ENCODE data around the gene RAB7B.

The RAB7B gene

DNA sequence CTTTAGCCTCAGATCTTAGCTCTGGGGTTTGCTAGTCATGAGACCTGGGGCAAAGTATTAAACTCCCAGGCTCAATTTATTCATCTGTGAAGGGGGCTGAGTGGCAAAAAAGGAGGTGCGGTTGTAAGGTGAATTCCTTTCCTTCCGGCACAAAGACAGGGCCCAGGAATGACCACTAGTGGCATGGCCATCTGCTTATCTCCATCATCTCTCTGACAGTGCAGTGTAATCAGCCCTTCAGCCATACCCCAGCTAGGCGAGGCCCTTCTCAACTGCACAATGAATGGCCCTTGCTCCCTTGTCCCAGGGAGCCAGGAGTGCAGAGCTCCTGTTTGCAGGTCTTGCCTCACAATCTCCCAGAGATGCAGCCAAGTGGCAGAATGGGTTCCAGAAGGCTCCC, 54.3 kb downstream of the RAB7B start:
- DNase-seq (ENCODE audit: low read depth), result no peak

- no peak for DNase-seq (ENCODE audit: low read depth)
Measured at GRCh38 chr1:205948039-205948438, 55.2 kb downstream of the RAB7B start.

- DNase-seq (ENCODE audit: low read depth), result no peak
Measured at GRCh38 chr1:205947024-205947423, 56.2 kb downstream of the RAB7B start.

- DNase-seq (ENCODE audit: low read depth), result no peak
Measured at GRCh38 chr1:205945069-205945468, 58.1 kb downstream of the RAB7B start.

DNA sequence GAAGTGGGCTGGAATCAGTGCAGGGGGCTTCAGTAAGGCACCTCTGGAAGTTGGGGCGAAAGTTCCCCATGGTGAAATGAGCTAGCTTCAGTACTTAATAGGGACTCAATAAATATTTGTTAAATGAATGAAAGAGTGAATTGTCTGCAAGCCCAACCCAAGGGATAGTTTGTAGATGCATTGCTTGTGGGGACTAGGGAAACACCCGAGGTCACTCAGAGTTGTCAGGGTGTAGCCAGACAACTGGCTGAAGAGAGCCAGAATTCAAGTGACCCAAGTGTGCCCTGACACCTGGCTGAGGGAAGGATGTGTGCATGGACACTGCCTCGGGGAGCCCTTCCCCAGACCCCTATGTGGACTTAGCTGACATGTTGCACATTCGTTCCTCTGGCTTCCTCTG, 58.7 kb downstream of the RAB7B start:
- DNase-seq (ENCODE audit: low read depth), result no peak

DNA sequence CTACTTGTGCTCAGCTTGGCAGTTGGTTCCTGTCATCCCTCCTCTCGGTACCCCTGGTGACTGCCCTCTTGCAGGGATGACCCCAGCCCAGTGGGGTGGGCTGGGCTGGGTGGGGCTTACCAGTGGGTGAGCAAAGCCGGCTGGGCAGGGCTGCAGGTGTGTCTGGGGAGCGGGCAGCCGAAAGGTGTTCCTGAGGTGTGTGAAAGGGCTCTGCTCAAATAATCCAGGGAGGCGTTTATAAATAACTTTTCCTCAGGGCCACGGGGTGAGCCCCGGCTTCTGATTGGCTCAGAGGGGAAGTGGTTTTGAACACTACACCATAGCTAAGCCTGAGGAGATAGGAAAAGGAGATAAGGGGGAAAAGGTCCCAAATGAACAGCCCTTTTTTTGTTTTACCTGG, 60.0 kb downstream of the RAB7B start, which contains the start of gene SLC26A9:
SLC26A9 (minus strand) TSS at position 212 of the 400 bp plus-strand sequence. CDS start 7,636 bp downstream, outside the sequence.
- DNase-seq (ENCODE audit: low read depth), result no peak

DNA sequence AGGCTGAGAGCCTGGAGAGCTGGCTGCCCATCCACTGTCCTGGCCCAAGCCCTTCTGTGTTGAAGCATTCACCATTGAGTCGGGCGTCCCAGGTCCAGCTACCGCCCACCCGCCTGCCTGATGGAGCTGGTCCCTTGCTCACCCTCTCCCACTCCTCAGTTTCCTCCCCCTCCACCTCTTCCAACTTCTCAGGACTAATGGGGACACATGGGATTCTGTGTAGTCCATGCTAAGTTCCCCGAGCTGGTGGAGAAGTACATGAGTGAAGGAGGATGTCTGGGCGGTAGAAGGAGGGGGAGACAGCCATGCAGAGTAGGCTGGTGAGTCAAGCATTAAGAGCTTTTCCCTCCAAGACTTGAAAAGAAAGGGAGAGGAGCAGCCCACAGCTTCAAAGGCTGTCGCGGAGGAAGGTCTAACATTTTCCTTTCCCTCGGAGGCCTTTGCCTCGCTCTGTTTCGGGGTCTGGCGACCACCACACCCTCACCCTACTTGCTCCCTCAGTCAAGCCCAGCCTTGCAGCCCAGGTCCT, 60.5 kb downstream of the RAB7B start:
- DNase-seq (ENCODE audit: low read depth), result no peak

DNA sequence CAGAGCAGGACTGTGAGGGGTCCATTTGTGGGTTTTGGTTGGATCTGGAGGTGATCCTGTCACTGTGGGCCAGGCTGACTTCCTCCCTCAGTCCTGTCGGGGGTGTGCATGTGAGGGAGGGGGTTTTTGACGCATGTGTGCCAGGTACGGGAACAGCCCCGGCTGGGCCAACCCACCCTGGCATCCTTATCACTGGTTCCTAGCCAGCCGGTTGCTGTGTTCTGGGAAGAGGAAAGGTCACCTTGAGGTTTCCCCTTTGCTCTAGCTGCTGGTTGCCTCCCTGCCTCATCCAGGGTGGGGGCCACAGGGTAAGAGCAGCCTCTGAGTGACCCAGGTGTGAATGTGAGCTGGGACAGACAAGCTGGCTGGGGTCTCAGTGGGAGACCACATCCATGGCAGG, 62.5 kb downstream of the RAB7B start:
- no peak for DNase-seq (ENCODE audit: low read depth)

DNA sequence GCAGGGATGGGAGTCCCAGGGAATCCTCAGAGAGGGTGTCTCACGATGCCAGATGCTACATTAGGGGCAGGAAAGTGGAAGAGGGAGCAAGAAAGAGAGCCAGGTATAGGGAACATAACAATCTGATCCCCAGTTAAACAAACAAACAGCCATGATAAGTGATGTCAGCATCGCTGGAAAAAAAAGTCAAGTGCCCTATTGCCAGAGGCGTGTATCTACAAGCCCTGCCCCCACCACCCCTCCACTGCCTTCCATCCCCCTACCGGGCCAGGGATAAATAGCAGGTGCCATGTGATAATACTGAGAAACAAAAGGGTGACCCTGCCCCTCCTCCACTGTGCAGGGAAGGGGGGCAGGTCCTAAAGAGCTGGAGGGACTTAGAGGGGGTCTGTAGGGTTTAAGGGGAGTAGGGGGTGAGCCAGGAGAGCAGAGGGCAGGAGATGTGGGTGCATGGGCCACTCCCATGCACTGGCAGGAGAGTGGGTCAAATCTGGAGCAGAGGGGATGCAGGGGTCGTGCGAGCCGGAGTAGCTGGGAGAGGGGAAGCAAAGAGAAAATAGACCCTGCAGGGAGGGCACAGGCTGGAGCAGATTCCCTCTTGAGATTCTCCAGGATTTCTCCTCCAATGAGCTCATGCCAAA, 63.4 kb downstream of the RAB7B start:
- no peak for DNase-seq (ENCODE audit: low read depth)

DNA sequence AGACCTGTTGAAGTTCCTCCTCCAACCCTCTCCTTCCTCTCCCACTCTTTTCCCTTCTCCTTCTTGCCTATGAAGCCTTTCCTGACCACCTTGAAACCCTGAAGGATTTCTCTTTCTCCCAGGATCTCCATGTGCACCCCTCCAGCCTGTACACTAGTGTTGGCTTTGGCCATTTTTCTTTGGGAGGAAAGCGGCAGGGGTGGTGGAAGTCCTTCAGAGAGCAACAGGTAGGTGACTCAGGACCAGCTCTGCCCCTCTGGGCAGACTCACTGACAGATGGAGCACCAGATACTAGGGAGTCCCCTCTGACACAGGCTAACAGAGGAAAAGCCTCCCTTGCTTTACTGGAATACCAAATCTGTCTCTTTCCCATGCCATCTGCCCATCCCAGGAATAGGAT, 64.5 kb downstream of the RAB7B start:
- DNase-seq (ENCODE audit: low read depth), result no peak

DNA sequence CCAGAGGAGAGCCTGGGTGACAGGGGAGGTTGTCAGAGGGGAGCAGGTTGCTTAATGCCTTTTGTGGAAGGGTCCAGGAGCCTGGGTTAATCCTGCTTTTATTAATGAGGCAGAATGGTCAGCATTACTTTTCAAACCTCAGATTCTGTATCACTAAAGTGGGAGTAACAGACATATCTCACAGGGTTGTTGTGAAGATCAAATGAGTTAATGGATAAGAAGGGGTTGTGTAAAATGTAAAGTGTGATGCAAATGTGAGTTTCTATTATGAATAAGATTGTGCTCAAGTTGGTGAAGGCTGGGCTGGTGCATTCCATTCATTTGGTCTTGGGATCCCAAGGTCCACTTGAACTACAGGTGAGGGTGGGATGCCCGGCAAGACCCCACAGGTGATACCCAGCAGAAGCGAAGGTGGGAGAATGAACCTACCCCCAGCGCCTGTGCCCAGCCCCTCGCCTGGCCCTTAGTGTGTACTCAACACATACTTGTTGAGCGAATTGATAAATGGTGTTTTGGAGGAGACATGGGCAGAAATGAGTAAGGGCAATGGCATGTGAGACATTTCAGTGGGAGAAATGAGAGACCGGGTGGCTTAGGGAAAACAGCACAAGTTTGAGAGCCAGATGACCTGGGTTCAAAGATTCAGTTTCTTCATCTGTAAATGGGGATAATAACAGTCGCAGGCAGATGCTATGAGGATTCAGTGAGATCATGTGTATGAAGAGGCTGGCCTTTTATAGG, 66.2 kb downstream of the RAB7B start:
- no peak for DNase-seq (ENCODE audit: low read depth)

- DNase-seq (ENCODE audit: low read depth), result no peak
Measured at GRCh38 chr1:205936311-205936710, 66.9 kb downstream of the RAB7B start.

- DNase-seq (ENCODE audit: low read depth), result no peak
Measured at GRCh38 chr1:205935869-205936268, 67.3 kb downstream of the RAB7B start.

DNA sequence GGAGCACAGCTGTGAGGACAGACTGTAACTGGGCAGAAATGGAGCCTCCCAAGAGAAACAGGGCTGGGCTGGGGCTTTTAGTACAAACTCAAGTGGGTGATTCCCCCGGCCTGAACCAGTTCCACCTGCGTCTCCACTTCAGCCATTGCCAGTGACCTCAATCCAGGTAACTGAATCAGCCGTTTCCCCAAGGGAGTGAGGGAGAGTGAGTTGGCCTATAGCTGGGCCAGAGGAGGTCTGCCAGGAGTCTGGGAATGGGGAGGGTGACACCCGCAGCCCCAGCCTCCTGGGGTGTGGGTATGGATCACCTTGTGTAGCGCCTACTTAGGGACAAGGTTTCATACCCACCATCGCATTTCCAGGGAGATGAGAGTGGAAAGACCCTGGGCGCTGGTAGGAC, 68.4 kb downstream of the RAB7B start:
- DNase-seq (ENCODE audit: low read depth), result no peak

DNA sequence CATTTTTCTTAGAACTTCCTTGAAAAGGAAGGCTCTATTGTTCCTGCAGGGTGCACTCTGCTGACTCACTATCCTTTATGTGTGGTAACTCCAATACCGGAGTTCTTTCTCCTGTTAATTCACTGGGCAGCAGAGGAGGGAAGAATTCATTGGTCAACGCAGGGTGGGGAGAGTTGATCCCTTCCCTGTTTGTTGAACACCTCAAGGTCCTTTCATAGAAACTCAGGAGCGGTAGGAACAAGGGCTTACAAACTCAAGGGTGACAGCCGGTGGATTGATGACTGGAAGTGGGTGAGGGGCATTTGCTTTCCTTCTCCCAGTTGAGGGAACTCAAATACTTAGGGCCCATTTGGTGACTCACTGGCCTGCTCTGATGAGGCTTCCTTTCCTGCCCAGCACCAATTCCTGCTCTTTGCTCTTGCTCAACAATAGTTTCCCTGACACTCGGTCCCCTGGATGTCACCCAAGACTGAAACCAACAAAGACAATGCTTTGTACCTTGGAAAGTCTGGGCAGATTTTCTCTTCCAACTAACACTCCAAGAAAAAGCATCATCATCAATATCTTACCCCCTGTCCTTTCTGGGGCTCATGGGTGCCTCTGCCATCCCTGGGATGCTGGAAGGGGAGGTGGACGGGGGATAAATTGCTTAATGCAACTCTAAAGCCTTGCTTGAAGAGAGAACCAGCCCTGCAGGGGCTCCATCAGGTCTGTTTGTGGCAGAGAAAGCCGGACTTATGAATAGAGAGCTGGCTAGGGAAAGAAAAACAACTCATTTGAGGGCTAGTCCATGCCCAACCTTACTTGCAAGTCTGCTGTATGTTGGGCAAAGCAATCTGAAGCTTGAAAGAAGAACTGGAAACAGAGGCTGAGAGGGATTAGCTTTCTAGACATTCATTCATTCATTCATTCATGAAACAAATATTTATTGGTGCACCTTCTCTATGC, 69.2 kb downstream of the RAB7B start:
- no peak for DNase-seq (ENCODE audit: low read depth)

- DNase-seq (ENCODE audit: low read depth), result no peak
Measured at GRCh38 chr1:205932776-205933175, 70.4 kb downstream of the RAB7B start.

DNA sequence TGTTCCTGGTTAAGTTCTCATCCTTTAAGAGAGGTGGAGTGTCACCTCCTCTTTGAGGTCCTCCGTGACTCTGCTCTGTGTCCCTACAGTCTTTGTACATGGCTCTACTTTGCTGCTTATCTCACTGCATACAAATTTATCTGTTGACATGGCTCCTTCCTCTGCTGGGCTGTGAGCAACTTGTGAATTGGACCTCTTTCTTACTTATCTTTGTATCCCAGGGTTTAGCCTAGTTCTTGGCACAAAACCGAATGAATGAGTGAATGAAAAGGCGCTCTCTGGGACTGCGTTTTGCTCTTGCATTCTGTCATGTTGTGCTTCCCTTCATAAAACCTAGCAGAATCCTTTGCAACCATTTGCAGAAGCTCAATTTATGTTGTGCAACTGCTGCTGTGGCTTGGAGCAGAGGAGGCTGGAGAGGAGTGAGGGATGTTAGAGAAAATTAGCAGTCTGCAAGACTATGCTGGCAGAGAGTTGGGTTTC, 72.4 kb downstream of the RAB7B start:
- DNase-seq (ENCODE audit: low read depth), result no peak

DNA sequence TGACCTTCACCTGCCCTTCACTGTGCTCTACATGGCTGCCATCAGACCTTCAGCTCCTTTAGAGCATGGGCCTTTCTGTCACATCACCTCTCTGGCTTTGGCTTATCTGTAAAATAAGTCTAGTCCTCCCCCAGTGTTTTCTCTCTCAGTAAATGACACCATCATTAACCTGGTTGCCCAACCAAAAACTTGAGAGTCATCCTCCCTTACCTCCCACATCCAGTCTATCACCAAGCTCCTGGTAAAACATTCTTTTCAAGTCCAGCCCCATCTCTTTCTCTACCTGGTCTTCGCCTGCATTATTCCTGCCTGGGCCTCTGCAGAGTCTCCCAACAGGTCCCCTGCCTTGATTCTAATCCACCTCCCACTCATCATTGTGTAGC, 73.0 kb downstream of the RAB7B start:
- DNase-seq (ENCODE audit: low read depth), result no peak

DNA sequence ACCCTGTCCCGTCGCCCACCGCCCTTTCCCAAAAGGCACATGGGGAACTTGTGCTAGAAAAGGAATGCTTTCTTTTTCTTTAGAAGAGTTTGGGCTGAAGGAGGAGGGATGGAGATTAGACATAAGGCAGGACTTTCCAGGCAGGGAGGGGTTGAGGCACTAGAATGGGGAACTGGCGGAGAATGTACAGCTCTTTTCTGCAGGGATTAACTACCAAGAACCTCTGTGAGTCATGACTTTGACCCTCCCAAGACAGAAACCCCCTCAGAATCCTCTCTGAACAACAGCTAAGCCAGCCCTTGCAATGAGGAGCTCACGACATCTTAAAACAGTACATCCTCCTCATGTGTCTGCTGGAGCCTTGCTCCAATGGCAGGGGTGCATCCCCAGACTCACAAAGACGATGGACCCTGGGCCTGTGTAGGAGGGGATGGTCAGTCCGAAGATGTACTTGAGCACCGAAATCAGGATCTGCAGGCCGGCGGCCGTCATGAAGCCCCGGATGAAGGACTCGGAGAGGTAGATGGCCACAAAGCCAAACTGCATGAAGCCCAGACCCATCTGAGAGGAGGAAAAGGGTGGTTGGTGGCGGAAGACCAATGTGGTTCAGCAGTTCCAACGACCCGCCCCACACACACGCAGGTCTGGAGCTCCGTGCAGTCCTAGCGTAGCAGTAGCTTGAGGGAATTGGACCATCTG, 73.5 kb downstream of the RAB7B start:
- DNase-seq (ENCODE audit: low read depth), result no peak

DNA sequence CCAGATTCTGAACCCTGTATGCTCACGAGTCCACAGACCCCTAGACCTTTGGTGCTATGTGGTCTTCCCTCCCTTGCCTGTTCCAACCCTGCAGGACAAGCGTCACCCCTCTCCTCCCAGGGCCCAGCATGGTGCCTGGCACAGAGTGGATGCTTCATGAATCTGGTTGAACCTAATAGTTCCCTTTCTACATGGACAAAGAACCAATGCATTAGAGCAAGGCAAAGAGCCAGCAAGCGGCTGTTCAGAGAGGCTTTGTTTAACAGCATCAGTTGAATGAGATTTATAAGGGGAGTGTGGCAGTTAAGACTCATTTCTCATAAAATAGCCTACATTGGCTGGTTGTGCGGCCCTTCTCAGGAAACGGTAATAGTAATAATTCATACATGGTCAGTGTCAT, 74.9 kb downstream of the RAB7B start:
- no peak for DNase-seq (ENCODE audit: low read depth)

DNA sequence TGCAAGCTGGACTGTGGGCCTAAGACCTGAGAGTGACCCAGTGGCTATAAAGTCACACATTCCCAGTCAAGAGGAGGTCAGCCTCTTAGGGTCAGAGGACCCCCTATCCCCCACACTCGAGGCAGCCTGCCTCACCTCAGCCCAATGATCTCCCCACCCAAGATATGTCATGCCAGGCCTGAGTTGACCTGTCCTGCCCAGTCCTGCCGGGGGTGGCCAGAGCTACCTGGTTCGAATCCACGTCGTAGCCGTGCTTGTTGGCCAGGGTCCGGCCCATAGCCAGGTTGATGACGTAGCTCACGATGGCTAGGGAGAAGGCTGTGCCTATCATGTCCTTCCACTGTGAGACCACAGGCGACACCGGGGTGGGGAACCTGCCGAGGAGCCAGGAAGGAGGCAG, 75.5 kb downstream of the RAB7B start:
- no peak for DNase-seq (ENCODE audit: low read depth)

DNA sequence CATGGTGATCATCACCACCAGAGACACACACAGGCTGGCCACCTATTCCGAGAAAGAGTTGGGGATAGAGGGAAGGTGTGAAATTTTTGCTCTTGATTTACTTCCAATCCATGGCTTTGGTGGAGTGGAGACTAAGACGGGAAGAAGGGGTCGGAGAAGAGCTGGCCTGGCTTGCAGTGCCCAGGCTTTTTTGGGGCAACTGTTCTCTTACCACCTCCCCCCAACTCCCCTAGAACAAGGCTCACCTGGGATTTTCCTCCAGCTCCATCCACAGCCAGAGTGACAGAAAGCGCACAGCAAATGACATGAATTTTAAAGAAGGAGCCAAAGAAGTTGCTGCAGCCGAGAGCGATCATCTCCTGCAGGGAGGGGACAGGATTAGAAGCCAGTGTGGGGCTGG, 75.9 kb downstream of the RAB7B start:
- DNase-seq (ENCODE audit: low read depth), result no peak

Measured in stimulated activated CD8-positive, alpha-beta memory T cell treated with anti-CD3 and anti-CD28 coated beads, Interleukin-15, amount 100 ng/mL, for 24 hours (primary cell).